Coronary artery (tissue), 2 donors: ENCODE measurements around the gene NOD2.

Experiments used
- DNase-seq: peaks from one replicate; pipeline ENCODE4 v3.0.0-alpha.2; 2017; ENCODE audit warnings: low spot score
- H3K27ac ChIP-seq, 2 donors: fragments of 200-600 bp; sonication (generic); one replicate each; pipeline ENCODE4 v1.5.1; 2016 to 2019
- H3K4me3 ChIP-seq: fragments of 200-600 bp; sonication (generic); 2 replicates; pipeline ENCODE4 v1.5.1; 2016; ENCODE audit warnings: mild to moderate bottlenecking, moderate library complexity
- CTCF ChIP-seq: fragments of 200-600 bp; sonication (generic); IDR thresholded peaks from one replicate; pipeline ENCODE4 v1.5.1; 2019; ENCODE audit warnings: antibody characterized with exemption

NOD2 gene

GRCh38 chr16:50692999-50693781 is at the start of gene NOD2:
TSS of gene NOD2 (plus strand) at chr16:50693606. CDS start at chr16:50699496, 5,890 bp downstream.
- TF ChIP-seq CTCF = no peak
- no peak for DNase-seq
- H3K27ac ChIP-seq = peak within 1 kb of the TSS in 1 of 2 donors; percentile 52
- H3K4me3 ChIP-seq = peak within 1 kb of the TSS; percentile 80

DNA sequence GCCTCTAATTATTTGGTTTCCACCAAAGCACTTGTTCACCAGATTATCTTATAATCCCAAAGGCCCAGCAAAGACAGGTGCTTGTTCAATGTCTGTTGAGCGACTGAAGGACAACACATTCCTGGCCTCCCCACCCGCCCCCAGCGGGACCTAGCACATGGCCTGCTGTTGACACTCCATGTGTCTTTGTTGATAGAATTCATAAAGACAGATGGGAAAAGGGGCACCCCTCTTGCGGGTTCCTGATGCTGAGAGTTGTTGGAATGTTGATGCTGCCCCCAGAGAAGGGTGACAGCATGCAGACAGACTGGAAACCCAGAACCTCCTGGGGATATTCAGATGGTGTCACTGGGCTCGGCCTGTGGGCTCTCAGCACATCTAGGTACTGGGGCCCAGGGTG is 49.2 kb upstream of the NOD2 start:
- DNase-seq = no peak
- no peak for TF ChIP-seq CTCF
- no peak overlapping the region for H3K27ac ChIP-seq
- no peak overlapping the region for H3K4me3 ChIP-seq

DNA sequence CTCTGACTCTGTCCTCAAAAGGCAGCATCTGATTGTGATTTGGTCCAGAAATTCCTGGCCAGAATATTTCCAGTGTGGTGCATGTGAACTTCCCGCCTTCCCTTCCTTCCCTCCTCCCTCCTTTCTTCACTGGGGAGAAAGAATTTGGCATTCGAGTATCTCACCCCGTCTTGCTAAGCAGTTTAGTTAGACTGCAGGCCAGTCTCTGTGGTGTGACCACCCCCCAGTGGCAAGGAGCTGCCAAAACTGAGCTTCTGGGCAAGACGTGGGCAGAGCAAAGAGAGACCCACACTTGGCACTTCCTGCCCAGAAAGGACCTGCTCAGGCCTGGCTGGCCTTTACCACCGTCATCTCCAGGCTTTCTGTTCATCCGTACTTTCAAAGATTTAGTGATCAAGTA is 48.7 kb upstream of the NOD2 start:
- TF ChIP-seq CTCF = peak; percentile 30
- DNase-seq = no peak
- Histone ChIP-seq H3K27ac (no peak overlapping the region), H3K4me3 (no peak overlapping the region)

DNA sequence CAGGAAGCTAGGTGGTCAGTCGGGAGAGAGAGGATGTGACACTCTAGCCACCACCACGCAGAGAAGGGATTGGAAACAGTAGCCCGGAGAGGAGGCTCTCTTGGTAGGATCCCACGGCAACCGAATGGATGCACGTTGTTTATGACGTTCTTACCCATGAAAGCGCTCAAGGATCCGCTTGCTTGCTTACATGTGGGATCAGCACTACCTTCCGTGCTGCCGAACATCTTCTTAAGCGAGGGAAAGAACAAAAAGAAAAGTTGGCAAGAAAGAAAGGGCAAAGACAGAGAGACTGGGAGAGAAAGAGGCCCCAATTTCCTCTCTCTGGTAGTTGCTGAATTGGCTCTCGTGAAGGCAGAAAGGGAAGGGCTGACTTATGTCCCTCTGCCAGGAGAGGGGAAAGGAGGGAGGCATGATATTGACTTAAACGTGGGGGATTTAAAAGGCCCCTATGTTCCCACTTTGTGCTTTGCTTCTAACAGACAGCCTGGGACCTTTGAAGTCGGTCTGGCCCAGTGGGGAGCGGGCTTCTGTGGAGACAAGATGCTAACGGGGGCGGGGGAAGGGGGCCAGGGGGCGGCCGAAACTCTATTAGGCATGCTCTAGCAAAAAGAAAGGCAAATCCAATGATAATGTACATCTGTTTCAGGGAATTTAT is 47.7 kb upstream of the NOD2 start:
- DNase-seq = no peak
- Histone ChIP-seq H3K27ac (no peak overlapping the region), H3K4me3 (no peak overlapping the region)
- no peak for TF ChIP-seq CTCF

DNA sequence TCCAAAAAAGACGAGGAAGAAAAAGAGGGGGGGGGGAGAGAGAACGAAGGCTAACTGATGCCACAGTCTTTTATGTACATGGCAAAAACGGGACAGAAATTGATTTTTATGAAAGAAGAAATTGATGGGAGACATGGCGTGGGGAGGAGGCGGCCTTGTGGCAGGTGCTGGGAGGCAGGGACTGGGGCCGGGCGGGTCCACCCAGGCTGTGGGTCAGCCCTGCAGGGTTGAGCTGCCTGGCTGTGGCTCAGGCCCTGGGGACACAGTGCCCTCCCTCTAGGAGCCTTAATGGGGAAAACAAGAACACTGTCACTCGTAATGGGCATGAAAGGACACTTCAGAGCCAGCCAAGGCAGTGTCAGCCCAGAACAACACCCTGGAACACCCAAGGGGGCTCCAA is 47.1 kb upstream of the NOD2 start:
- Histone ChIP-seq H3K4me3 (no peak overlapping the region), H3K27ac (no peak overlapping the region)
- TF ChIP-seq CTCF = no peak
- DNase-seq = no peak

- DNase-seq = no peak
- Histone ChIP-seq H3K4me3 (no peak overlapping the region), H3K27ac (no peak overlapping the region)
- no peak for TF ChIP-seq CTCF
Observed at GRCh38 chr16:50651835-50652438, 41.5 kb upstream of the NOD2 start.
